Subcutaneous preadipocyte (primary cell): ENCODE measurements around the gene ARMC12. TPM values are rescaled to one million over a fixed set of nuclear protein-coding genes. Genes with fewer than 3 reads are reported as not detected.

Experiments used
- total RNA-seq: library from RNA; depleted of rRNA; stranded (reverse); fragments of >200 nt; gene quantifications from 2 replicates; pipeline ENCODE4 v1.2.3, GENCODE V29; 2012

ARMC12 gene
- 0.20 TPM in 1 of 2 replicates, not detected in the other for total RNA-seq

GRCh38 chr6:35736982-35737412 lies at the start of gene ARMC12:
ARMC12 (plus strand) TSS chr6:35737032; CDS start chr6:35737109, 77 bp downstream.

GRCh38 chr6:35688605-35689322 lies 48.1 kb upstream of the ARMC12 start, which contains the start of gene FKBP5:
FKBP5 (minus strand) TSS chr6:35688915; CDS start chr6:35642824, 46,091 bp downstream.

GRCh38 chr6:35776364-35777215 lies 39.8 kb downstream of the ARMC12 start, which contains the start of gene CLPSL2:
CLPSL2 (plus strand) TSS chr6:35776598; CDS start chr6:35776619, 21 bp downstream.

GRCh38 chr6:35780719-35781118 lies 43.9 kb downstream of the ARMC12 start, which contains the start of gene CLPSL1:
CLPSL1 (plus strand) TSS chr6:35781019; CDS start chr6:35781111, 92 bp downstream.

Other genes with a start within 250 kb of the ARMC12 start
- 9.2 and 12.1 TPM in 2 replicates for gene TEAD3, start 240.0 kb upstream of the ARMC12 start, total RNA-seq
- gene TULP1, start 224.1 kb upstream of the ARMC12 start, total RNA-seq: not detected in 2 replicates
- gene FKBP5, start 48.1 kb upstream of the ARMC12 start, total RNA-seq: 44.0 and 48.1 TPM in 2 replicates
- not detected in 2 replicates for gene CLPSL2, start 39.6 kb downstream of the ARMC12 start, total RNA-seq
- not detected in 2 replicates for gene CLPSL1, start 44.0 kb downstream of the ARMC12 start, total RNA-seq
- gene CLPS, start 60.3 kb downstream of the ARMC12 start, total RNA-seq: not detected in 2 replicates
- gene LHFPL5, start 68.3 kb downstream of the ARMC12 start, total RNA-seq: not detected in 2 replicates
- 55.1 and 77.4 TPM in 2 replicates for gene SRPK1, start 184.1 kb downstream of the ARMC12 start, total RNA-seq